MM.1S (cell line): Measurements from ENCODE around the gene CYTH3.
"Not testable (repeated sequence)": the region's sequence is repeated elsewhere in the genome, so short reads cannot be mapped to it uniquely, and the experiment has no call there.

Source experiments
- DNase-seq: peaks from one replicate; pipeline ENCODE4 v3.0.0-alpha.2; 2015
- H2AFZ ChIP-seq: fragments of 300-600 bp; sonication (generic); 2 replicates; pipeline ENCODE4 v1.6.0; 2016; ENCODE audit warnings: antibody characterized with exemption, low read length
- H3F3A ChIP-seq: fragments of 300-600 bp; sonication (generic); 2 replicates; pipeline ENCODE4 v1.6.1; 2016; ENCODE audit warnings: mild to moderate bottlenecking, antibody characterized with exemption, low read length, moderate library complexity, mixed read lengths; ENCODE audit not compliant: insufficient read depth
- H3K27ac ChIP-seq: fragments of 300-600 bp; sonication (generic); 2 replicates; pipeline ENCODE4 v1.5.1; 2016; ENCODE audit warnings: mild to moderate bottlenecking, low read length
- H3K27me3 ChIP-seq: fragments of 300-600 bp; sonication (generic); replicated peaks from 2 replicates; pipeline ENCODE4 v1.6.0; 2016; ENCODE audit warnings: low read length; ENCODE audit not compliant: insufficient read depth
- H3K36me3 ChIP-seq: fragments of 300-600 bp; sonication (generic); replicated peaks from 2 replicates; pipeline ENCODE4 v1.6.1; 2016; ENCODE audit warnings: mild to moderate bottlenecking, low read length, mixed read lengths; ENCODE audit not compliant: insufficient read depth
- H3K4me1 ChIP-seq: fragments of 300-600 bp; sonication (generic); 2 replicates; pipeline ENCODE4 v1.6.1; 2016; ENCODE audit warnings: low read length, mixed read lengths
- H3K4me2 ChIP-seq: fragments of 300-600 bp; sonication (generic); 2 replicates; pipeline ENCODE4 v1.6.0; 2016; ENCODE audit warnings: low read depth, low read length
- H3K4me3 ChIP-seq: fragments of 300-600 bp; sonication (generic); 2 replicates; pipeline ENCODE4 v1.5.1; 2016; ENCODE audit warnings: low read length, mixed read lengths
- H3K79me2 ChIP-seq: fragments of 300-600 bp; sonication (generic); 2 replicates; pipeline ENCODE4 v1.6.1; 2016; ENCODE audit warnings: mixed run types, low read length, mixed read lengths
- H3K9ac ChIP-seq: fragments of 300-600 bp; sonication (generic); 2 replicates; pipeline ENCODE4 v1.6.1; 2016; ENCODE audit warnings: low read length, mixed read lengths
- H3K9me2 ChIP-seq: fragments of 300-600 bp; sonication (generic); replicated peaks from 2 replicates; pipeline ENCODE4 v1.6.1; 2016; ENCODE audit warnings: mild to moderate bottlenecking, low read length, mixed read lengths; ENCODE audit not compliant: insufficient read depth
- H3K9me3 ChIP-seq: fragments of 300-600 bp; sonication (generic); replicated peaks from 2 replicates; pipeline ENCODE4 v1.6.1; 2016; ENCODE audit warnings: mild to moderate bottlenecking, low read length, mixed read lengths; ENCODE audit not compliant: insufficient read depth
- H4K20me1 ChIP-seq: fragments of 300-600 bp; sonication (generic); 2 replicates; pipeline ENCODE4 v1.6.1; 2016; ENCODE audit warnings: mild to moderate bottlenecking, low read length, moderate library complexity, mixed read lengths; ENCODE audit not compliant: insufficient read depth
- CTCF ChIP-seq: fragments of 300-600 bp; sonication (generic); IDR thresholded peaks from 2 replicates; pipeline ENCODE4 v1.5.1; 2016; ENCODE audit warnings: antibody characterized with exemption, low read length, mixed read lengths
- EZH2 ChIP-seq: fragments of 300-600 bp; sonication (generic); optimal IDR thresholded peaks from 2 replicates; pipeline ENCODE3; 2017; ENCODE audit warnings: low read depth, mild to moderate bottlenecking, antibody characterized with exemption, low read length, mixed read lengths
- EZH2phosphoT487 ChIP-seq: fragments of 300-600 bp; sonication (generic); IDR thresholded peaks from 2 replicates; pipeline ENCODE4 v1.6.1; 2018; ENCODE audit warnings: antibody characterized with exemption, low read length

CYTH3 gene

GRCh38 chr7:6307762-6308161 lies 35.3 kb upstream of the CYTH3 start:
- Histone ChIP-seq H3K27ac (no peak overlapping the region), H4K20me1 (no peaks in the 10 kb centered on the region), H3K4me1 (no peaks in the 10 kb centered on the region), H3K36me3 (no peaks in the 10 kb centered on the region), H3K9me3 (no peaks in the 10 kb centered on the region), H3K9me2 (no peaks in the 10 kb centered on the region), H3K9ac (no peak overlapping the region), H3K4me3 (no peak overlapping the region), H3K79me2 (no peaks in the 10 kb centered on the region), H2AFZ (no peak overlapping the region), H3K4me2 (no peak overlapping the region), H3F3A (no peaks in the 10 kb centered on the region), H3K27me3 (no peaks in the 10 kb centered on the region; the same call in 1 of the 2 replicates)
- DNase-seq: no peak
- TF ChIP-seq EZH2phosphoT487: no peak
- no peak for TF ChIP-seq EZH2
- TF ChIP-seq CTCF: no peak

DNA sequence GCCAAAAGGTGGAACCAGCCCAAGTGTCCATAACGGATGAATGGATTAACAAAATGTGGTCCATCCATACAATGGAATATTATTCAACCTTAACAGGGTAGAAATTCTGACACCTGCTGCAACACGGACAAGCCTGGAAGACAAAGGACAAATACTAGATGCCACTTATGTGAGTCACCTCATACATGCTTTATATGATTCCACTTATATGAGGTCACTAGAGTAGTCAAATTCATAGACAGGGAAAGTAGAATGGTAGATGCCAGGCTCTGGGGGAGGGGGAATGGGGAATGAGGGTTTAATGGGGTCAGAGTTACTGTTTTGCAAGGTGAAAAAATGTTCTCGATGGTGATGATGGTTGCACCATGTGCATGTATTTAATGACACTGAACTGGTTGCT lies 34.0 kb upstream of the CYTH3 start:
- H3K27ac ChIP-seq: no peak overlapping the region

GRCh38 chr7:6305330-6305729 lies 32.9 kb upstream of the CYTH3 start:
- H4K20me1 ChIP-seq: no peaks in the 10 kb centered on the region
- no peak overlapping the region for H3K4me3 ChIP-seq
- H3K79me2 ChIP-seq: no peaks in the 10 kb centered on the region
- H2AFZ ChIP-seq: no peak overlapping the region
- no peaks in the 10 kb centered on the region for H3K36me3 ChIP-seq
- DNase-seq: no peak
- H3K27ac ChIP-seq: no peak overlapping the region
- H3K9me2 ChIP-seq: no peaks in the 10 kb centered on the region
- no peaks in the 10 kb centered on the region for H3K4me1 ChIP-seq
- TF ChIP-seq EZH2phosphoT487: no peak
- TF ChIP-seq EZH2: no peak
- TF ChIP-seq CTCF: no peak
- no peak overlapping the region for H3K4me2 ChIP-seq
- no peak overlapping the region for H3K9ac ChIP-seq
- H3K27me3 ChIP-seq: no peaks in the 10 kb centered on the region; the same call in 1 of the 2 replicates
- no peaks in the 10 kb centered on the region for H3F3A ChIP-seq
- H3K9me3 ChIP-seq: no peaks in the 10 kb centered on the region

More for the DNA sequence above, 34.0 kb upstream of the CYTH3 start:
- Histone ChIP-seq H2AFZ (no peak overlapping the region), H3K9me2 (no peaks in the 10 kb centered on the region), H3K36me3 (no peaks in the 10 kb centered on the region), H4K20me1 (no peaks in the 10 kb centered on the region), H3K4me2 (no peak overlapping the region), H3K79me2 (no peaks in the 10 kb centered on the region), H3K9me3 (no peaks in the 10 kb centered on the region), H3F3A (no peaks in the 10 kb centered on the region), H3K27me3 (no peaks in the 10 kb centered on the region; the same call in 1 of the 2 replicates), H3K4me3 (no peak overlapping the region), H3K4me1 (no peaks in the 10 kb centered on the region), H3K9ac (no peak overlapping the region)
- TF ChIP-seq EZH2phosphoT487 (no peak), CTCF (no peak), EZH2 (no peak)
- DNase-seq: no peak

DNA sequence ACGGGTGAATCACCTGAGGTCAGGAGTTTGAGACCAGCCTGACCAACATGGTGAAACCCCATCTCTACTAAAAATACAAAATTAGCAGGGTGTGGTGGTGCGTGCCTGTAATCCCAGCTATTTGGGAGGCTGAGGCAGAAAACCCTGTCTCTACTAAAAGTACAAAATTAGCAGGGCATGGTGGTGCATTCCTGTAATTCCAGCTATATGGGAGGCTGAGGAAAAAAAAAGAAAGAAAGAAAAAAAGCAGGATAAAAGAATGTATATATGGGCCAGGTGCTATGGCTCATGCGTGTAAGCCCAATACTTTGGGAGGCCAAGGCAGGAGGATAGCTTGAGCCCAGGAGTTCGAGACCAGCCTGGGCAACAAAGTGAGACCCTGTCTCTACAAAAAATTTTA lies 29.0 kb upstream of the CYTH3 start:
- not testable (repeated sequence) for DNase-seq, H3K27ac ChIP-seq

More for the DNA sequence above, 29.0 kb upstream of the CYTH3 start:
- H3K4me2 ChIP-seq, H3K27me3 ChIP-seq, H3F3A ChIP-seq, H3K36me3 ChIP-seq, H3K79me2 ChIP-seq, H3K4me3 ChIP-seq, H3K9me3 ChIP-seq, H3K9me2 ChIP-seq, H3K9ac ChIP-seq, H3K4me1 ChIP-seq, H2AFZ ChIP-seq, H4K20me1 ChIP-seq: not testable (repeated sequence)
